Prostate gland (tissue), 2 donors: Measurements from ENCODE around the gene CDIPT. TPM values are rescaled to one million over a fixed set of nuclear protein-coding genes. Genes with fewer than 3 reads are reported as not detected.
"Not testable (repeated sequence)": the region's sequence is repeated elsewhere in the genome, so short reads cannot be mapped to it uniquely, and the experiment has no call there.

ENCODE experiments used
- DNase-seq: peaks from one replicate; pipeline ENCODE4 v3.0.0-alpha.2; 2019; ENCODE audit warnings: low spot score
- H3K27ac ChIP-seq, 2 donors: fragments of 200-600 bp; sonication (generic); 2 replicates each; pipeline ENCODE4 v1.5.1; 2017 to 2019
- H3K27me3 ChIP-seq: fragments of 200-600 bp; sonication (generic); replicated peaks from 2 replicates; pipeline ENCODE4 v1.5.1; 2019; ENCODE audit not compliant: insufficient read depth
- H3K36me3 ChIP-seq, 2 donors: fragments of 200-600 bp; sonication (generic); 1 replicate in 1 of 2; 2 replicates in 1 of 2; pipeline versions ENCODE4 v1.5.1 to v1.8.1; 2017 to 2019
- H3K4me1 ChIP-seq: fragments of 200-600 bp; sonication (generic); replicated peaks from 2 replicates; pipeline ENCODE4 v1.5.1; 2019
- H3K4me3 ChIP-seq, 2 donors: fragments of 200-600 bp; sonication (generic); 2 replicates each; pipeline ENCODE4 v1.5.1; 2017 to 2019
- H3K9me3 ChIP-seq: fragments of 200-600 bp; sonication (generic); 2 replicates; pipeline ENCODE4 v1.5.1; 2017
- CTCF ChIP-seq, 4 experiments: fragments of 200-600 bp in 2 of 4; fragments of 450-650 bp in 2 of 4; sonication (generic) in 2 of 4; IDR thresholded peaks; 1 replicate in 3 of 4; 2 replicates in 1 of 4; pipeline ENCODE4 v1.5.1; 2016 to 2019; ENCODE audit warnings: antibody characterized with exemption in 4 of 4, mild to moderate bottlenecking in 2 of 4, moderate library complexity in 2 of 4
- POLR2A ChIP-seq: fragments of 450-650 bp; IDR thresholded peaks from one replicate; pipeline ENCODE4 v1.6.1; 2016; ENCODE audit warnings: antibody characterized with exemption, mild to moderate bottlenecking
- POLR2AphosphoS5 ChIP-seq: sonication (generic); formaldehyde crosslinking; IDR thresholded peaks from one replicate; pipeline ENCODE4 v1.6.1; 2017; ENCODE audit warnings: antibody characterized with exemption
- WGBS: methylation state at CpG from one replicate; pipeline ENCODE4 v1.1.5; 2018; 5-methylcytosine and 5-hydroxymethylcytosine counted together
- intact Hi-C: fragments of 100-400 bp; cut with DNase I; formaldehyde crosslinking; loops from one replicate; pipeline ENCODE4 v1.14.2; 2022
- total RNA-seq, 2 donors: library from RNA; depleted of rRNA; stranded (reverse); fragments of >200 nt; gene quantifications; one replicate each; pipeline ENCODE4 v1.1.0, GENCODE V29; 2016

The CDIPT gene
- total RNA-seq, 2 donors from 2014 or later = 121 to 132 TPM

- H3K27ac ChIP-seq = no peak overlapping the region
- DNase-seq = no peak
- H3K27me3 ChIP-seq = no peaks in the 10 kb centered on the region
- intact Hi-C loops = no loop called here
- TF ChIP-seq POLR2A (no peak), CTCF (IDR thresholded peaks at IDR 0.05) (no peak), POLR2AphosphoS5 (no peak)
- no peak overlapping the region for H3K4me3 ChIP-seq
- no peaks in the 10 kb centered on the region for H3K4me1 ChIP-seq
- 92% methylated on average over 15 of the region's 16 CpGs for WGBS
- H3K9me3 ChIP-seq = no peaks in the 10 kb centered on the region
- no peaks in the 10 kb centered on the region for H3K36me3 ChIP-seq
Measured at GRCh38 chr16:29871822-29872546, 9.0 kb upstream of the CDIPT start.

GRCh38 chr16:29869067-29869466 lies 6.0 kb upstream of the CDIPT start:
- H3K9me3 ChIP-seq, H3K27me3 ChIP-seq, H3K4me1 ChIP-seq, intact Hi-C loops, DNase-seq, H3K4me3 ChIP-seq, H3K36me3 ChIP-seq, H3K27ac ChIP-seq: not testable (repeated sequence)
- WGBS = 95% methylated on average over 8 of the region's 8 CpGs

GRCh38 chr16:29868396-29869009 lies 5.5 kb upstream of the CDIPT start:
- TF ChIP-seq POLR2AphosphoS5 (no peak), CTCF (IDR thresholded peaks at IDR 0.05) (no peak), POLR2A (no peak)
- no peak overlapping the region for H3K27ac ChIP-seq
- no peaks in the 10 kb centered on the region for H3K4me1 ChIP-seq
- H3K4me3 ChIP-seq = no peak overlapping the region
- intact Hi-C loops = no loop called here
- no peaks in the 10 kb centered on the region for H3K27me3 ChIP-seq
- no peak for DNase-seq
- no peaks in the 10 kb centered on the region for H3K9me3 ChIP-seq
- WGBS = 66% methylated on average over 8 of the region's 8 CpGs
- H3K36me3 ChIP-seq = no peaks in the 10 kb centered on the region

- H3K9me3 ChIP-seq = no peaks in the 10 kb centered on the region
- no peaks in the 10 kb centered on the region for H3K36me3 ChIP-seq
- DNase-seq = no peak
- intact Hi-C loops = loop anchor here (5.0 kb wide), 2 partner anchors 47 to 138 kb away; partner anchors contain the start of gene PAGR1
- H3K27ac ChIP-seq = no peak overlapping the region
- TF ChIP-seq POLR2A = no peak
- no peak for TF ChIP-seq CTCF (IDR thresholded peaks at IDR 0.05)
- no peak for TF ChIP-seq POLR2AphosphoS5
- peaks cover 5% of the 10 kb centered on the region for H3K4me1 ChIP-seq
- no peaks in the 10 kb centered on the region for H3K27me3 ChIP-seq
- 81% methylated on average over 9 of the region's 9 CpGs for WGBS
- H3K4me3 ChIP-seq = no peak overlapping the region
Measured at GRCh38 chr16:29864205-29864604, 1.2 kb upstream of the CDIPT start.

GRCh38 chr16:29863669-29863984 lies 601 bp upstream of the CDIPT start:
- intact Hi-C loops = loop anchor here (5.0 kb wide), 2 partner anchors 46 to 139 kb away; partner anchors contain the start of gene PAGR1
- Histone ChIP-seq H3K9me3 (no peaks in the 10 kb centered on the region), H3K27me3 (no peaks in the 10 kb centered on the region), H3K4me3 (peak overlapping the region in 1 of 2 donors; percentile 99), H3K4me1 (peaks cover 9% of the 10 kb centered on the region), H3K27ac (peak overlapping the region in 1 of 2 donors; percentile 96), H3K36me3 (no peaks in the 10 kb centered on the region)
- DNase-seq = no peak
- 30% methylated on average over 16 of the region's 16 CpGs for WGBS
- no peak for TF ChIP-seq POLR2AphosphoS5
- no peak for TF ChIP-seq POLR2A
- TF ChIP-seq CTCF (IDR thresholded peaks at IDR 0.05) = no peak
